Glomerular visceral epithelial cell (primary cell): ENCODE data around the gene KNSTRN.

ENCODE experiments used
- DNase-seq: peaks from one replicate; pipeline ENCODE4 v3.0.0-alpha.2; 2016; ENCODE audit errors: extremely low spot score

KNSTRN gene

DNA sequence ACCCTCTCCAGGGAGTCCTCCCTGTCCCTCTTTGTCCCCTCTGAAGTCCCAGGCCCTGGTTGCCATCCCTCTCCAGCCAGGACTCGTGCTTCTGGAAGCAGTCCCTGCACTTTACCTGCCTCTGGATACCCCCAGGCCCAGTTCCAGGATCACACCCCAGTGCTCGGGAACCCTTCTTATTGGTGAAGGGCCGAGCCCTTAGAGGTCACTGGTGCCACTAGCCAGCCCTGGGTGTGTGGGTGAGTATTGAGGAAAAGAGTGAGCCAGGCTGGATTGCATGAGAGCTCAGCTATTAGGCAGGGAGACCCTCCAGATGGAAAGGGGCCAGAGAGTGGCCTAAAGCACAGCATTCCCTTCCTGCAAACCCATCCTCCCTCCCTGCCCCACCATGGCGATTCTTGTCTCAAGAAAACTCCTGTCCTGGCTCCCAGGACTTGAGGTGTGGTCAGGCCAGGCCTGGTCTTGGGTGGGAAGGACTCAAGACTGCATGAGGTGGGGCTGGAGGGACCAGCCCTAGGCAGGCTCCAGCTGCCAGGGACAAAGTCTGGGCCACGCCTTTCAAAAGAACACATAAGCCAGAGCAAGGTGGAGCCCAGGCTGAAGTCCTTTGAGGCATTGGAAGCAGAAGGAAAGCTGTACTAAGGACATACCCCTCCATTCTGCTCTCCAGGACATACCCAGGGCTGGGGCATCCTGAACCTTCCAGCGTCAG, 36.5 kb upstream of the KNSTRN start:
- DNase-seq, result no peak

DNA sequence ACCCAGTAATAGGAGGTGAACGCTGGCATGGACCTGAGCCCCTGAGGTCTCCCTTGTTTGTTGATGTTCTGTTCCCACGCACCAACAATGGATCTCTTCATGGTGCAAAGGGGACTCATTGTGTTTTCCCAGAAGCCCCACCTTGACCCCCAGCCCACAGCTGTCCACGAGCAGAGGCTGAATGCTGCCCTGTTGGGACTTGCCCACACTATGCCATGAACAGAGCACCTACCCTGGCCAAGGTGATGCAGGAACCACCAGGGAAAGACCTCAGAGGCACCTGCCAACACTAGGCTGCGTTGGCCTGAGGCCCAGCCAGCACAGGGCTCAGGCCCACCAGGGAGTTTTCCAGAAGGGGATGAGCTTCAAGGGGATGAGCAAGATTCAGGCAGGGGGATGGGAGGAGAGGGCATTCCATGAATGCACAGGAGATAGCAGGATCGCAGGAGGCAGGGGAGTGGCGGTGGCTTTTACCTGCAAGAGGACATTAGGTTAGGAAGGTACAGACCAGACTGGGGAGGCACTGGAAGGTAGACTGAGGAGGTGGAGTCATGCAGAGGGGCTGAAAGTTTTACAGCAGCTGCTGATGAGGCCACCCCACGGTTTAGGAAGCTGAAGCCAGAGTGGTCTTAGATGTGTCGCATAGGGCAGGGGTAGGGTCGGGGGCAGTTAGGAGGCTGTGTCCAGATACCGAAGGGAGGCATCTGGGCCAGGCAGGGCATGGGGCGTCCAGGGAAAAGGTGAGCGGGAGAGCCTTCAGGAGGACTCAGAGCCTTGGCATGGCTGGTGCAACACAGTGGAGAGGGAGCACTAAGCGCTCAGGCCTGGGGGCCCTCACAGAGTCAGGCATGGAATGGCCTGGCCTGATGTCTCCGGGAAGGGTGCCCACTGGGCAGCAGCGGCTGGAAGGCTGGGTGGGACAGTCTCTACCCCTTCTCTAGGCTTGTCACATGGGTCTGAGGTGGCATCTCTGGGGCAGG, 35.7 kb upstream of the KNSTRN start:
- DNase-seq, result no peak

DNA sequence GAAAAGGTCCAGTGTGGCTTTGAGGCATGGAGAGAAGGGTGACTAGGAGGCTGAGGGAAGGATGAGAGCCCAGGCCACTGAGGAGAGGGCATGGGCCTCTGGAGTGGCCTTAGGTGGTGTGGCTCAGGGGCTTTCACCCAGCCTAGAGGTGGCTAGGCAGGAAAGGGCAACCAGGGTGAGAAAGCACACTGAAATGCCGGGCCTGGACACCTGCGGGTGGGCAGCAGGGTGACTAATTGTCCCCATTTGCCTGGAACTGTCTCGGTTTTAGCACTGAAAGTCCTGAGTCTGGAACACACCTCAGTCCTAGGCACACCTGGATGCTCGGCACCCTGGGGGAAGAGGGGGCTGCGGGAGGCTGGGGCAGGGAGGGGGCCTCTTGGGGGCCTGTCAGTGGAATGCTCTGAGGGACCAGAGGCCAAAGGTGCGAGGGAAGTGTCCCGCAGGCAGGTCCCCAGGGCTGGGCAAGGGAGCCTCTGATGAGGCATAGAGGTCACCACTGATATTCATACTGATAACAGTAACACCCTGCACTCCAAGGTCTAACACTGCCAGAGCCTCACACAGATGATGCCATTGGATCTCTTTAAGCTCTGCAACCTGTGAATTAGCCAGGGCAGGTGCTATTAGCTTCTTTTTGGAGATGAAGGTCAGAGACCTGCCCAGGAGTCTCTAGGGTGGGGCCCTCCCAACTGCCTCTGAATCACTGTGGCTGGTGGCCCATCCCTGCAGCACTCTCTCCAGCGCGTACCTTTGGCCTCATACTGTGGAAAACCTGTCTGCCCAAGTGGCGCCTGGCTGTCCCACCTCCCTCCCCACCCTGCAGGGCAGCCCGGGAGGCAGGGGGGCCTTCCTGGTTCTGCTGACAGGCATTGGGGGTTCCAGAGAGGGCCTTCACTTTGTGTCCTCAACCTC, 34.7 kb upstream of the KNSTRN start:
- no peak for DNase-seq

DNA sequence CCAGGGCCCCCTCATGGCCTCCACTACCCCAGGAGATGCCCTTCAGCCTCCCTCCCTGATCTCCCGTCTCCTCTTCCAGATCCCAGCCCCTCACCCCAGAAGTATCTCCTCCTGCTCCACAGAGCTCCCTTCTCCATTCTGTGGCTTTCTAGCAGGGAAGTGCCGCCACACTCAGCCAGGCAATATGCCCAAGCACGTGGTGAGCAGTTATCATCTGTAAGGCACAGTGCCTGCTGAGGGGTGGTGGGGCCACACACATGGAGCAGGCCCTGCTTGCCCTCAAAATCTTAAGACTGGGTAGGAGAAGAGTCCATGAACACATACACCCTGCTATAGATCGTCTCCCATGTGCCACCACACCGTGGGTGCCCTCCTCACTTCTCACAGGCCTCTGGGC, 34.0 kb upstream of the KNSTRN start:
- no peak for DNase-seq

DNA sequence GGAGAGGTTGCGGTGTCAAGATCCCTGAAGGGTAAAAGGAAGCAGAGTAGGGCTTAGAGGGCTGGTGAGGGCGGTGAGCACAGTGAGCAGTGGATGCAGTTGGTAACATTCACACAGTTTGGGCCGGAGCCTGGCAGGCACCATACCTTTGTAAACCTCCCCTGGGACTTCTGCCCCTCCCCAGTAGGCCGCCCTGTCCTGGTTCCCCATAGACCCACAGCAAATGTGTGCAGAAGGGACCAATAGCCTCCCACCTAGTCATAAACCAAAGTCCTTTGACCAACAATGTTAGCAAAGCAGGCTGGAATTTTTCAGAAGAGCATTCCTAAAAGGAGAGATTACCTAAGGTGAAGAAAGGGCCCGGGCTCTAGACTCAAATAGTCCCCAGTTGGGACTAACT, 33.4 kb upstream of the KNSTRN start:
- DNase-seq, result no peak

DNA sequence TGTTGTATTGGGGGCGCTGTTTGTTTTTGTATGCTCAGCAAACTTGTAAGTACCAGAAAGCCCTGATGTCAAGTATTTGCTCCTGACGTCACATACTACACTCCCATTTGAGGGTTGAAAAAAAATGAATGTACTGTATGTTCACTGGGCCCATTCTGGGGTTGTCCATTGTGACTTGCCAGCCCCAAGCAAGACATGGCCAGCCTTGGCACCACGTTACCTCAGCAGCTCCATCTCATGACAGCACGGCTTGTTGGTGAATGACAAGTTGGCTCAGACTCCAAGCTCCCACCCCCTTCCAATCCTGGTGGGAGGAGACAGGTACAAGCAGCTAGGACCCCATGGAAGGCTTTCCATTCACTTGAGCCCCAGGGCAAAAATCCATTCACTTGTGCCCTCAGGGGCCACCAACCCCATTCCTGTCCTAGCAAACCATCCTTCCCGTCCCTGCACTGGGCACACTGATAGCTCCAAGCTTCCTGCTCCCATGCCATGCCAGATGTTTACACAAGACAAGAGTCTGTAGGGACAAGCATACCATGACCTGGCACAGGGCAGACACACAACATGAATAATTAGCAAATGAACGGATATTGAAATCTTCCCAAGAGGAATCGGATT, 30.1 kb upstream of the KNSTRN start:
- DNase-seq, result no peak

DNA sequence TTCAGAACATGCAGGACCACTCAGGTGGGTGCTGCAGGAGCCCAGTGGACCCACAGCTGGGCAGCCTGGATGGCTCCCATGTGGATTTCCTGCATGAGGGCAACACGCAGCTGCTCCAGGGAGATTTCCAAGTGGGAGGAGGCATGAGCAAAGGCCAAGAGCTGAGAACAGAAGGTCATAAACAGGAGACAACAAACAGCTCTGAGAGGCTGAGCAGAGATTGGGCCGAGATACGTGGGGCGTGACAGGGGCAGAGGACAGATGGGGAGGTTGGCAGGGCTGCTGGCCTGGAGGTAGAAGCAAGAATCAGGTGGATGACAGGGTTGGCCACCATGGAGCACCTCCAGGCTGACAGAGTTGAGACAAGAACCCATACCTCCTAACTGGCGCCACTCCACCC, 28.8 kb upstream of the KNSTRN start:
- no peak for DNase-seq

DNA sequence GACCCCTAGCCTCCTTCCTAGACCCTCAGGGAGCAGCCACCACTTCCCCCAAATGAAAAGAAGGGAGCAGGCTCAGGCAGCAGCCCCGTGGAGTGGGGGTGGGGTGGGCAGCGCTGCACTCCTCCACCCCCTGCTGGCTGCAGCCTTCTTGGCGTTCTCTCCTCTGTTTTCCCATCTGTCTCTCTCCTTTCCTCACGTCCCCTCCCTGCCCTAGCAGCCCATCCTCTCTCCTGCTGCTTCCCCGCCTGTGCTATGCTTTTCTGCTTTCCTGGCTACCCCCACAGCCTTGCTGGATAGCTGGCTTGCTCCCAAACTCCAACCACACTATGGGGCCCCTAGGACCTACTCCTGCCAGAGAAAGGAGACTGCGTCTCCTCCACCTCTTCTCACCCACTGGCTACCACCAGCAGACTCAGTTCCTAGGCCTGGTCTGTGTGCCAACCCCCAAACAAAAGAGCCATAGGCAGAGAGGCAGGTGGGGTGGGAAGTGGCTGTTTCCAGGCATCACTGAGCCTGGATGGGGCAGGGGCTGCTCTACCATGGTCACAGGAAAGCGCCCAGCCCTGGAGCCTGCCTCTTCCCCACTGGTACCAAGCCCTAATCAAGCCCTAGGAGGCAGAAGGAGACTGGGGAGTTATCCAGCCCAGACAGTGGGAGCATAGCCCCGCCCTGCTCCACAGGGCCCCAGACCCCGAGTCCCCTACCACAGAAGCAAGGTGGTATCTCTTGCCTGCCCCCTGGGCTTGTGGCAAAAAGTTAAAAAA, 27.9 kb upstream of the KNSTRN start:
- peak; percentile 31 for DNase-seq

DNA sequence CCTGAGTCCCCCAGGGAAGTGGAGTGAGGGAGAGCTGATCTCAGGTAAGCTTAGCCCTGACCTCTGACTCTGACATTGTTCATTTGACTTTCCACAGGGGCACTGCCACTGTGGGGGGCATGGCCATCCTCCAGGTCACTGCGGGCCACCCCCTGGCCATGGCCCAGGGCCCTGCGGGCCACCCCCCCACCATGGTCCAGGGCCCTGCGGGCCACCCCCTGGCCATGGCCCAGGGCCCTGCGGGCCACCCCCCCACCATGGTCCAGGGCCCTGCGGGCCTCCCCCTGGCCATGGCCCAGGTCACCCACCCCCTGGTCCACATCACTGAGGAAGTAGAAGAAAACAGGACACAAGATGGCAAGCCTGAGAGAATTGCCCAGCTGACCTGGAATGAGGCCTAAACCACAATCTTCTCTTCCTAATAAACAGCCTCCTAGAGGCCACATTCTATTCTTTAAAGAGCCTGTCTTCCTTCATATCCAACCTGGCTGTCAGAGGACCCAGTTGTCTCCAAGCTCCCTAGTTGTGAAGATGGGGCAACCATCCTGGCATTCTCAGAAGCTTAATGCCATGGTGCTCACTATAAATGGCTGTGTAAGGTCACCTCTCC, 26.4 kb upstream of the KNSTRN start:
- no peak for DNase-seq

DNA sequence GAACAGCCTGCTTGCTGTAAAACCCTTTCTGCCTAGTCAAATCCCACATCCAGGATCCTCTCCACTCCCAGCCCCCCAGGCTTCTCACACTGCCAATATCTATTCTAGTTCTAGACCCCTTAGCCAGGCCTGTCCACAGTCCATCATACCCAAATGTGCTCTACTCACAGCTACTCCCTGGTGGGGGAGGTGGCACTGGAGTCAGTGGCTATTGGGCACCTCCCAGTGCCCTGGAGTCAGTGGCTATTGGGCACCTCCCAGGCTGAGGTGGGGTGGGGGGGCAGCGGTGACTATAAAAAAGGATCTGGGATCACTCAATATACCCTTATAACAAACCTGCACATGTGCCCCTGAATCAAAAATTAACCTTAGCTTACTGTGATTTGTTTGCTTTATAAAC, 25.3 kb upstream of the KNSTRN start:
- no peak for DNase-seq

DNA sequence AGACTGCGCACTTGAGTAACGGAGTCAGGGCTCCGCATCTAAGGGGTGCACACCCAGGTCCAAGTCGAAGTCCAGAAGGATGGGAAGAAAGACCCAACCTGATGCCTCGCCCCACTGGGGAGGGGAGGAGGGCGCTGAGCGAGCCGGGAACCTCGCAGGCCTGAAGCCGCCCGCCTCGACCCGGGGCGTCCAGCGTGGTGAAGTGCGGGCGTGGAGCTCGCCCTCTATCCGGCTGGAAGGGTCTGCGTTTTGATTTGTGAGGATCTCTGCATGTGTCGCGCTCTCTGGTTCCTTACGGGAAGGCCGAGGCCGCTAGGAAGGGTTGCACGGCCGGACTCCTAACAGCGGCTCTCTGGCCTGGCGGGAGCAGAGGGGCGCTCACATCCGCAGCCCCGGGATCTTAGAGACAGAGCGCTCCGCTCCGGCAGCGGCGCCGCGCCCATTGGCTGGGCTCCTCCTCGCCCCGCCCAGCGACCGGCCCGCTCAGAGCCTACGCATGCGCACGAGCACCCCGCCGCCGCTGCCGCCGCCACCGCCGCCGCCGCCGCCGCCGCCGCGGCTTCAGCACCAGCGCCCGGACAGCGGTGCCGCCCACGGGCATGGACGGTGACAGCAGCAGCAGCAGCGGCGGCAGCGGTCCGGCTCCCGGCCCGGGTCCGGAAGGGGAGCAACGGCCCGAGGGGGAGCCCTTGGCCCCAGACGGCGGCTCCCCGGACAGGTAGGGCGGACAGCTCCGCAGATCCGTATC, 24.6 kb upstream of the KNSTRN start, which contains the start of gene DISP2:
TSS of gene DISP2 (plus strand) at position 497 of the 748 bp plus-strand sequence. CDS start at position 600, 103 bp downstream.
- DNase-seq, result peak; percentile 91

DNA sequence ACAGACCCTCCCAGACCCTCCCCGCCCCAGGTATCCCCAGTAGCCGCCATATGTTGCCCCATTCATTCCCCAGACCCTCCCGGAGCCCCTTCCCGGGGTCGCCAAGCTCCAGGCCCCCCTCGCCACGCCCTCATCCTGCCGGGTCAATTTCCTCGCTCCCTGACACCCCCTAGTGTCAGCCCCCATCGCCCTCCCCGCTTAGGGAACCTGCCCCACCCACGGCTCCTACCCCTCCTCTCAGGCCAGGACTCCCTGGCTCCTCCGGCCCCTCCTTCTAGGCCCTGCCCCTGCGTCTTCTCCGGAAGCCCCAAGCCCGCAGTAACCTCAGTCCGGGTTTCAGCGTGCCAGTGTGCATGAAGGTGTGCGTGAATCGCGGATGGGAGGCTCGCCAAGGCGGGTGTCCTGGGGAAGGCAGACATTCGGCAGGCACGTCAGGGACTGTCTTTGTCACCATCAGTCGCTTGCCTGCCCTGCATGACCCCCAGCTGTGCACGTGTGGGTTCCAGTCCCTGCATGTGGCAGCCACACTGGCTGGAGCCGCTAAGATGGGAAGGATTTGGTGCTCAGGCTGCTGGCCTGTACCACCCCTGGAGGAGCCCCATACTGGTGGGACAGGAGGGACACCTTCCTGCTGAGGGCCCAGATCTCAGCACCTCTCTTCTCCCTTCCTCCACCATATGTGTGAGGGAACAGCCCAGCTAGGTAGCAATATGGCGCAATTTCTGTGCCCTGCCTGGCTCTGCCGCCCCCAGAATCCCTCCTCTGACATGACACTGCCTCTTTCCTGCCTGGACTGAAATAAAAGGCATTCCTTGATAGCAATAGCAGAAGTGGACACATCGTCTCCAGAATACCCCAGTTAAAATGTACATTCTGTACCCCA, 23.8 kb upstream of the KNSTRN start:
- DNase-seq, result peak; percentile 33

DNA sequence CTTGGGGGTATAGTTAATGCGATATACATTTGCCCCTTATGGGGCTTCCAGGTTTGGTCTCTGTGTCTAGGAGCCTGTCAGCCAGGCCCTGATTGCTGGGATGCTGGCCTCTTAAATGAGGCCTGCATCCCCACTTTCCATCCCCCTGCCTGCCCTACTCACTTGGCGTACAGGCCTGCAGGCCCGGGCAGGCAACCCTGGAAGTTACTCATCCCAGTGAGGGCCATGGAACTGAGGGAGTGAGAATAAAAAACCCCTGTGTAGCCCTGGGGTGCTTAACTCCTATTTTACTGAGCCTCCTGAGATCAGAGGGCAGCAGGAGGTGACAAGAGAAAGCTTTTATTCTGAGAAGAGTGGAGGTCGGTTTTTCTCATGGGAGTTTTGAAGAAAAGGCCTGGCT, 22.5 kb upstream of the KNSTRN start:
- DNase-seq, result no peak

DNA sequence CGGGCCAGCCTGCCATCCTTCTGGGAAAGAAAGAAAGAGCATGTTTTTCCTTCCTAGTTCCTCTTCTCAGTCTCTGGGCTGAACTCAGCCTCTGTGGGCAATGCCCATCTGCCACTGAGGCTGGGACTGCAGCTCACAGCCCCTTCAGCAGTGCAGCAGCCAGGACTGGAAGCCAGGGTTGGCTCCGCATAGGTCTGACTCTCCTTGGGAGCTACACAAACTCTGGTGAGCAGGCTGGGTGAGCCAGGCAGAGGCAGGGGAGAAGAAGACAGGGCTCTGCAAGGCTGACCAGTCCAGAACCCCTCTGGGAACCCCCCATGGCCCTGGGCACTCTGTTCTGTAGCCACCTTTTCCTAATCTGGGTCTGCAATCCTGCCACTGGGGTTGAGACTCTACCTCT, 20.9 kb upstream of the KNSTRN start:
- DNase-seq, result no peak

DNA sequence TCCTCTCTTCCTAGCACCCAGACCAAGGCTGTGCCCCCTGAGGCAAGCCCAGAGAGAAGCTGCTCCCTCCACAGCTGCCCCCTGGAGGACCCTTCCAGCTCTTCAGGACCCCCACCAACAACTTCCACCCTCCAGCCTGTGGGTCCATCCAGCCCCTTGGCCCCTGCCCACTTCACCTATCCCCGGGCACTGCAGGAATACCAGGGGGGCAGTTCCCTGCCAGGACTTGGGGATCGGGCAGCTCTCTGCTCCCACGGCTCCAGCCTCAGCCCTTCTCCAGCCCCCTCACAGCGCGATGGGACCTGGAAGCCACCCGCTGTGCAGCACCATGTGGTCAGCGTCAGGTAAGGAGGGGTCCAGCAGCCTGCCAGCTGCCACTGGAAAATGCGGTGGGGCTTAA, 18.9 kb upstream of the KNSTRN start:
- DNase-seq, result no peak

DNA sequence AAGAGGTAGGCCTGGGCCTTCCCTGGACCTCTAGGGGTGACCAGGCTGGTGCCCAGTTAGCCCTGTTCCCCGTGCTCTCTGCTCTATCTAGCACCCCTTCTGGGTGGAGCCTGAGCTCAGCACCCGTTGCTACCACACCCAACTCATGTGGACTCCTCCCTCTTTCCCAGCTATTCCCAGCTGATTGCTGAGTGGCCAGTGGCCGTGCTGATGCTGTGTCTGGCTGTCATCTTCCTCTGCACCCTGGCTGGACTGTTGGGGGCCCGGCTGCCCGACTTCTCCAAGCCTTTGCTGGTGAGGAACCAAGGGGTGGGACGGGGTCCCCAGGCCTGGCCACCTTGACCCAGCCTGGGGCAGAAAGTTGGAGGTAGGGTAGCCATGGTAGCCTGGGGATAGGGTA, 18.3 kb upstream of the KNSTRN start:
- no peak for DNase-seq

DNA sequence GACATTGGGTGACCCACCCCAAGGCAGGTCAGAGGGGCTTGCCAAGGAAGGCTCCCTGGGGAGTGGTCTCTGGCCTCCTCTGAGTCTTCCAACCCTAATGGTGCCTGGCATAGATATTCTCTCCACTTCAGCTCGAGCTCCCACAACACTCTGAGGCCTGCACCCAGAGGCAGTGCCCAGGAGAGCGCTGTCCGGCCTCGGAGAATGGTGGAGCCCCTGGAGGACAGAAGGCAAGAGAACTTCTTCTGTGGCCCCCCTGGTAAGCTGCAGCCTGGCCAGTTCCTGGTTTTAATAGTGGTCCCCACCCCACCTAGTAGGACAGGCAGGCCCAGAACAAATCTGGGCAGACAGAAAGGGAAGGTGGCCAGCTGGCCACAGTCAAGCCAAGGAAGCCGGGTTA, 17.5 kb upstream of the KNSTRN start:
- DNase-seq, result no peak

DNA sequence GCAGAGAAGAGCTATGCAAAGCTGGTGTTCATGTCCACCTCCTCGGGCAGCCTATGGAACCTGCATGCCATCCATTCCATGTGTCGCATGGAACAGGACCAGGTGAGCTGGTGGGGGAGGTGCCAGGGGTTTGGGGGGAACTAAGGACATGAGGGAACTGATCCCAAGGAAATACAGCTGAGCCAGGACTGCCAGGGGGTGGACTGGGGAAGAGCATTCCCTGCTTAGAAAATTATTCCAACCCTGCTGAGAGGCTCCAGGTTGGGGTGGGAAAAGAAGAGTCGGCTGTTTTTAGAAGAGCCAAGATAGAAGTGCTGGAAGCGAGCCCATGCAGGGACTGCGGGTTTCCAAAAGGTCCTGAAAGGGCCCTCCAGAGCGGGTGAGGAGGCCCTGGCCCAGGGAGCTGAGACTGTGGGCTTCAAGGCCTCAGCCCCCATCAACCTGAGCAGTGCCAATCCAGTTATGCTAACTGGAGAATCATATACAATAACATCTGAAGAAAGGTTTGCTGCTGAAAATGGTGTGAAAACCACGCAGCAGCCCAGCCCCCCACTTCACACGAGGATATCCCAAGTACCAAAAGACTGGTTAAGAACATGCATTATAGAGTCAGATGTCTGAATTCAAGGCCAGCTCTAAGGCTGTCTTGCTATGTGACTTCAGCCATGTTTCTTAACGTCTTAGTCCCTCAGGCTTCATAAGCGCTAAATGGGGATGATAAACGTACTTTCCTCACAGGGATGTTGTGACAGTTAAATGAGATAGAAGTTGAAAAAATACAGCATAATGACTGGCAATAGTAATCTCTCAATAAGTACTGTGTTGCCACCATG, 16.7 kb upstream of the KNSTRN start:
- DNase-seq, result no peak
